HEK293 (cell line): ENCODE data around the gene IL17RC.

ENCODE experiments used
- CTCF ChIA-PET: fragments of 350-600 bp; formaldehyde crosslinking; extraction: SDS; loops from one replicate; lab custom pipeline; 2021; ENCODE audit warnings: antibody characterized with exemption; lab: Yijun Ruan, JAX
- POLR2A ChIA-PET: fragments of 300-600 bp; formaldehyde crosslinking; extraction: SDS; loops from one replicate; lab custom pipeline; 2020; ENCODE audit warnings: antibody characterized with exemption, inconsistent platforms; lab: Yijun Ruan, JAX
- H3K27ac ChIP-seq: fragments of 200-500 bp; sonication (Bioruptor generic); 2 replicates; pipeline ENCODE4 v1.5.1; 2014; ENCODE audit warnings: low read depth, low read length, control low read depth, inconsistent platforms; ENCODE audit errors: extremely low read depth
- H3K36me3 ChIP-seq, 2 experiments: fragments of 200-500 bp in 1 of 2; sonication (Bioruptor generic) in 1 of 2; 1 replicate in 1 of 2; 2 replicates in 1 of 2; pipeline ENCODE4 v1.5.1; 2014 to 2017; ENCODE audit warnings: inconsistent platforms in 2 of 2, low read length in 2 of 2; ENCODE audit not compliant: control insufficient read depth in 2 of 2, insufficient read depth in 1 of 2
- H3K4me1 ChIP-seq: fragments of 200-500 bp; sonication (Bioruptor generic); 2 replicates; pipeline ENCODE4 v1.5.1; 2014; ENCODE audit warnings: mild to moderate bottlenecking, low read length, inconsistent platforms; ENCODE audit not compliant: control insufficient read depth, insufficient read depth
- H3K4me3 ChIP-seq: 2 replicates; pipeline ENCODE4 v1.5.1; 2011; ENCODE audit warnings: low read depth, mild to moderate bottlenecking, control low read depth, low read length, moderate library complexity
- H3K9me3 ChIP-seq: fragments of 200-500 bp; sonication (Bioruptor generic); 2 replicates; pipeline ENCODE4 v1.5.1; 2014; ENCODE audit warnings: low read depth, low read length, inconsistent platforms; ENCODE audit not compliant: control insufficient read depth, insufficient read depth
- GLIS1 ChIP-seq: fragments of 450-650 bp; formaldehyde crosslinking; IDR thresholded peaks from 2 replicates; pipeline ENCODE4 v1.5.1; 2016; ENCODE audit warnings: missing biosample characterization, missing genetic modification characterization
- GLIS2 ChIP-seq: fragments of 450-650 bp; formaldehyde crosslinking; IDR thresholded peaks from 2 replicates; pipeline ENCODE4 v1.5.1; 2016; ENCODE audit warnings: missing biosample characterization, missing genetic modification characterization
- IKZF3 ChIP-seq: fragments of 450-650 bp; IDR thresholded peaks from 2 replicates; pipeline ENCODE4 v1.5.0; 2018; ENCODE audit warnings: missing biosample characterization, mild to moderate bottlenecking, missing genetic modification characterization, moderate library complexity
- MZF1 ChIP-seq: fragments of 450-650 bp; formaldehyde crosslinking; IDR thresholded peaks from 2 replicates; pipeline ENCODE4 v1.5.1; 2017; ENCODE audit warnings: missing biosample characterization, missing genetic modification characterization, borderline replicate concordance
- SP2 ChIP-seq: fragments of 450-650 bp; formaldehyde crosslinking; IDR thresholded peaks from 2 replicates; pipeline ENCODE4 v1.5.1; 2016; ENCODE audit warnings: missing biosample characterization, missing genetic modification characterization
- SP3 ChIP-seq: fragments of 450-650 bp; formaldehyde crosslinking; IDR thresholded peaks from 2 replicates; pipeline ENCODE4 v1.5.1; 2016; ENCODE audit warnings: missing biosample characterization, missing genetic modification characterization
- WT1 ChIP-seq: fragments of 450-650 bp; formaldehyde crosslinking; IDR thresholded peaks from 2 replicates; pipeline ENCODE4 v1.5.1; 2016; ENCODE audit warnings: missing biosample characterization, missing genetic modification characterization
- ZBTB11 ChIP-seq: fragments of 450-650 bp; formaldehyde crosslinking; conservative IDR thresholded peaks from 2 replicates; pipeline ENCODE4 v1.5.1; 2016; ENCODE audit warnings: low read depth, missing biosample characterization, missing genetic modification characterization
- ZBTB20 ChIP-seq: fragments of 450-650 bp; formaldehyde crosslinking; IDR thresholded peaks from 2 replicates; pipeline ENCODE4 v1.5.1; 2016; ENCODE audit warnings: missing biosample characterization, missing genetic modification characterization
- ZBTB21 ChIP-seq: fragments of 450-650 bp; formaldehyde crosslinking; IDR thresholded peaks from 2 replicates; pipeline ENCODE4 v1.5.1; 2017; ENCODE audit warnings: missing biosample characterization, missing genetic modification characterization
- ZFP37 ChIP-seq: fragments of 450-650 bp; formaldehyde crosslinking; IDR thresholded peaks from 2 replicates; pipeline ENCODE4 v1.5.1; 2016; ENCODE audit warnings: missing biosample characterization, missing genetic modification characterization
- ZIC2 ChIP-seq: fragments of 450-650 bp; formaldehyde crosslinking; IDR thresholded peaks from 2 replicates; pipeline ENCODE4 v1.5.1; 2016; ENCODE audit warnings: missing biosample characterization, missing genetic modification characterization
- ZNF112 ChIP-seq: fragments of 450-650 bp; formaldehyde crosslinking; IDR thresholded peaks from 2 replicates; pipeline ENCODE4 v1.5.0; 2017; ENCODE audit warnings: missing biosample characterization, missing genetic modification characterization
- ZNF175 ChIP-seq: fragments of 450-650 bp; formaldehyde crosslinking; IDR thresholded peaks from 2 replicates; pipeline ENCODE4 v1.5.1; 2016; ENCODE audit warnings: missing biosample characterization, missing genetic modification characterization
- ZNF18 ChIP-seq: fragments of 450-650 bp; formaldehyde crosslinking; IDR thresholded peaks from 2 replicates; pipeline ENCODE4 v1.5.1; 2016; ENCODE audit warnings: missing biosample characterization, missing genetic modification characterization
- ZNF2 ChIP-seq: fragments of 450-650 bp; formaldehyde crosslinking; IDR thresholded peaks from 2 replicates; pipeline ENCODE4 v1.5.1; 2016; ENCODE audit warnings: missing biosample characterization, missing genetic modification characterization
- ZNF239 ChIP-seq: fragments of 450-650 bp; formaldehyde crosslinking; IDR thresholded peaks from 2 replicates; pipeline ENCODE4 v1.5.1; 2016; ENCODE audit warnings: missing biosample characterization, missing genetic modification characterization
- ZNF600 ChIP-seq: fragments of 450-650 bp; formaldehyde crosslinking; IDR thresholded peaks from 2 replicates; pipeline ENCODE4 v1.5.1; 2016; ENCODE audit warnings: missing biosample characterization, missing genetic modification characterization
- ZNF624 ChIP-seq: fragments of 450-650 bp; formaldehyde crosslinking; IDR thresholded peaks from 2 replicates; pipeline ENCODE4 v1.5.1; 2017; ENCODE audit warnings: missing biosample characterization, missing genetic modification characterization
- ZNF629 ChIP-seq: fragments of 450-650 bp; formaldehyde crosslinking; IDR thresholded peaks from 2 replicates; pipeline ENCODE4 v1.5.1; 2017; ENCODE audit warnings: missing biosample characterization, missing genetic modification characterization
- ZNF76 ChIP-seq: fragments of 450-650 bp; formaldehyde crosslinking; IDR thresholded peaks from 2 replicates; pipeline ENCODE4; 2016; ENCODE audit warnings: low read depth, missing biosample characterization, missing genetic modification characterization, borderline replicate concordance
- ZNF791 ChIP-seq: fragments of 450-650 bp; formaldehyde crosslinking; IDR thresholded peaks from 2 replicates; pipeline ENCODE4 v1.5.1; 2016; ENCODE audit warnings: missing biosample characterization, missing genetic modification characterization
- ZNF830 ChIP-seq: fragments of 450-650 bp; IDR thresholded peaks from 2 replicates; pipeline ENCODE4 v1.5.0; 2018; ENCODE audit warnings: missing biosample characterization, missing genetic modification characterization, low read depth, mild to moderate bottlenecking, moderate library complexity
- ZSCAN30 ChIP-seq: fragments of 450-650 bp; IDR thresholded peaks from 2 replicates; pipeline ENCODE4 v1.5.1; 2018; ENCODE audit warnings: missing biosample characterization, mild to moderate bottlenecking, missing genetic modification characterization, moderate library complexity
- ZXDB ChIP-seq: fragments of 450-650 bp; formaldehyde crosslinking; IDR thresholded peaks from 2 replicates; pipeline ENCODE4 v1.5.1; 2016; ENCODE audit warnings: missing biosample characterization, missing genetic modification characterization
- TF ChIP-seq, protein P1 (sequence below): fragments of 450-650 bp; formaldehyde crosslinking; IDR thresholded peaks from 2 replicates; pipeline ENCODE4 v1.5.1; 2016; ENCODE audit warnings: missing biosample characterization, missing genetic modification characterization

Gene IL17RC, protein sequence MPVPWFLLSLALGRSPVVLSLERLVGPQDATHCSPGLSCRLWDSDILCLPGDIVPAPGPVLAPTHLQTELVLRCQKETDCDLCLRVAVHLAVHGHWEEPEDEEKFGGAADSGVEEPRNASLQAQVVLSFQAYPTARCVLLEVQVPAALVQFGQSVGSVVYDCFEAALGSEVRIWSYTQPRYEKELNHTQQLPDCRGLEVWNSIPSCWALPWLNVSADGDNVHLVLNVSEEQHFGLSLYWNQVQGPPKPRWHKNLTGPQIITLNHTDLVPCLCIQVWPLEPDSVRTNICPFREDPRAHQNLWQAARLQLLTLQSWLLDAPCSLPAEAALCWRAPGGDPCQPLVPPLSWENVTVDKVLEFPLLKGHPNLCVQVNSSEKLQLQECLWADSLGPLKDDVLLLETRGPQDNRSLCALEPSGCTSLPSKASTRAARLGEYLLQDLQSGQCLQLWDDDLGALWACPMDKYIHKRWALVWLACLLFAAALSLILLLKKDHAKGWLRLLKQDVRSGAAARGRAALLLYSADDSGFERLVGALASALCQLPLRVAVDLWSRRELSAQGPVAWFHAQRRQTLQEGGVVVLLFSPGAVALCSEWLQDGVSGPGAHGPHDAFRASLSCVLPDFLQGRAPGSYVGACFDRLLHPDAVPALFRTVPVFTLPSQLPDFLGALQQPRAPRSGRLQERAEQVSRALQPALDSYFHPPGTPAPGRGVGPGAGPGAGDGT

DNA sequence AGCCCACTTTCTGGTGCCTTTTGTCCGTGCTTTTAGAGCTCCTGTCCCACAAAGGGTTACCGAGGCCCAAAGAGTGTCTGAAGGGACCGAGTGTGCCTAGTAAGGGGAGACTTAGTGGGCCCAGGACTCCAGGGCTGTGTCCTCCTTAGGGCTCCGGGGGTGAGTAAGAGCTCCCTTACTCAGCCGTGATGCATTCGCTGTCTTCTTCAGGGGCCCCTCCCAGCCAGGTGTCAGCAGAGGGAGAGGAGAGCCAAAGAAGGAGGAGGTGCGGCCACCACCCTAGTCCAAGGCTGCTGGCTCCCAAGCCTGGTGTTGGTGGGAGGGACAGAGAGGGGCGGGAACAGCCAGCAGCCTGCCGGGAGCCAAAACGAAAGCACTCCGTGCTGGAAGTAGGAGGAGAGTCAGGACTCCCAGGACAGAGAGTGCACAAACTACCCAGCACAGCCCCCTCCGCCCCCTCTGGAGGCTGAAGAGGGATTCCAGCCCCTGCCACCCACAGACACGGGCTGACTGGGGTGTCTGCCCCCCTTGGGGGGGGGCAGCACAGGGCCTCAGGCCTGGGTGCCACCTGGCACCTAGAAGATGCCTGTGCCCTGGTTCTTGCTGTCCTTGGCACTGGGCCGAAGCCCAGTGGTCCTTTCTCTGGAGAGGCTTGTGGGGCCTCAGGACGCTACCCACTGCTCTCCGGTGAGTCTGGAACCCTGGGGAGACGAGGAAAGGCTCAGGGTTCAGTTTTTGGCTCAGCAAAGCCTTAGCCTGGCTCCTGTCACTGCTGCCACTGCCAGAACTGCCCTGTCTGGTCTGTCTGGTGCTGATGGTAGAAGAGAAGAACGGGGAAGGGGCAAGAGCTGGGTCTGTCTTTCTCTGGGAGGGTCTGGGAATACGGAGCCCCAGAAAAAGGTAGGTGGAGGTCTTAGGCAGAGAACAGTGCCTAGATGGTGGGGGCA is at the start of gene IL17RC:
Gene IL17RC, plus strand, starts transcription at position 365 of the 947 bp plus-strand sequence. Its CDS starts 218 bp downstream, at position 583.
- Histone ChIP-seq H3K9me3 (no peaks in the 10 kb centered on the region), H3K27ac (peak within 1 kb of the TSS; percentile 54; the same call in 1 of the 2 replicates), H3K36me3 (no peaks in the 10 kb centered on the region), H3K4me3 (peak within 1 kb of the TSS; percentile 6; the same call in 1 of the 2 replicates), H3K4me1 (peaks cover 14% of the 10 kb centered on the region)
- CTCF ChIA-PET: interaction anchor here (0.5 to 1.4 kb wide), 6 partner anchors 9 to 256 kb away, joined by 3 read pairs; partner anchors contain the start of genes CRELD1 and IL17RE
- POLR2A ChIA-PET: interaction anchor here (1.0 to 2.6 kb wide), 8 partner anchors 10 to 33 kb away, joined by 4 to 23 read pairs (median 6); partner anchors contain the start of genes CRELD1, IL17RE and JAGN1
- TF ChIP-seq ZNF239 (no peak), SP3 (tag by site-specific recombination) (peak; percentile 83), ZNF629 (tag by site-specific recombination) (no peak; the same call in 1 of the 2 replicates), ZNF2 (tag by site-specific recombination) (no peak), ZBTB20 (tag by site-specific recombination) (peak; percentile 91), GLIS2 (tag by site-specific recombination) (peak; percentile 90), WT1 (tag by site-specific recombination) (peak; percentile 17; the same call in 1 of the 2 replicates), GLIS1 (tag by site-specific recombination) (peak; percentile 70), ZNF175 (no peak), ZFP37 (no peak), SP2 (tag by site-specific recombination) (peak; percentile 90), MZF1 (tag by site-specific recombination) (no peak), ZNF830 (no peak), ZIC2 (tag by site-specific recombination) (peak; percentile 51), IKZF3 (tag by site-specific recombination) (peak; percentile 71), ZBTB21 (tag by site-specific recombination) (no peak), ZNF112 (no peak), ZNF18 (tag by site-specific recombination) (no peak), ZNF624 (tag by site-specific recombination) (no peak), ZNF791 (no peak), ZSCAN30 (peak; percentile 98), ZBTB11 (peak; percentile 22; the same call in 1 of the 2 replicates), ZXDB (0 out of 2 replicates have a peak, but pooled peaks have one; percentile 40), ZNF76 (tag by site-specific recombination) (peak; percentile 60; the same call in 1 of the 2 replicates), ZNF600 (peak; percentile 100)
- TF ChIP-seq, protein P1, sequence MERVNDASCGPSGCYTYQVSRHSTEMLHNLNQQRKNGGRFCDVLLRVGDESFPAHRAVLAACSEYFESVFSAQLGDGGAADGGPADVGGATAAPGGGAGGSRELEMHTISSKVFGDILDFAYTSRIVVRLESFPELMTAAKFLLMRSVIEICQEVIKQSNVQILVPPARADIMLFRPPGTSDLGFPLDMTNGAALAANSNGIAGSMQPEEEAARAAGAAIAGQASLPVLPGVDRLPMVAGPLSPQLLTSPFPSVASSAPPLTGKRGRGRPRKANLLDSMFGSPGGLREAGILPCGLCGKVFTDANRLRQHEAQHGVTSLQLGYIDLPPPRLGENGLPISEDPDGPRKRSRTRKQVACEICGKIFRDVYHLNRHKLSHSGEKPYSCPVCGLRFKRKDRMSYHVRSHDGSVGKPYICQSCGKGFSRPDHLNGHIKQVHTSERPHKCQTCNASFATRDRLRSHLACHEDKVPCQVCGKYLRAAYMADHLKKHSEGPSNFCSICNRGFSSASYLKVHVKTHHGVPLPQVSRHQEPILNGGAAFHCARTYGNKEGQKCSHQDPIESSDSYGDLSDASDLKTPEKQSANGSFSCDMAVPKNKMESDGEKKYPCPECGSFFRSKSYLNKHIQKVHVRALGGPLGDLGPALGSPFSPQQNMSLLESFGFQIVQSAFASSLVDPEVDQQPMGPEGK (tag by site-specific recombination): peak; percentile 71
